Panc1 (cell line): ENCODE data around the gene RIC8B. TPM values are rescaled to one million over a fixed set of nuclear protein-coding genes. Genes with fewer than 3 reads are reported as not detected.
A peak's percentile ranks its signal among the peaks of the same experiment; 100 is the strongest.

Source experiments
- ATAC-seq: fragments of 200-7000 bp; cut with Tn5 transposase; 2 replicates; pipeline ENCODE4 v1.9.1; 2020; ENCODE audit warnings: mild to moderate bottlenecking, moderate library complexity
- BruUV-seq: library from RNA; stranded (reverse); fragments of 400-500 nt; replicated peaks from 2 replicates; lab custom pipeline; 2021; lab: Mats Ljungman, UMichigan
- CTCF ChIA-PET: fragments of 300-600 bp; sonication (Branson Sonifier 250); formaldehyde crosslinking; loops from one replicate; lab custom pipeline; 2022; ENCODE audit warnings: antibody characterized with exemption; lab: Charles Lee
- POLR2A ChIA-PET: fragments of 300-600 bp; sonication (Branson Sonifier 250); formaldehyde crosslinking; loops from one replicate; lab custom pipeline; 2022; ENCODE audit warnings: antibody characterized with exemption; lab: Charles Lee
- DNase-seq: peaks from one replicate; pipeline ENCODE4 v3.0.0-alpha.2; 2010; ENCODE audit warnings: low read depth, low spot score
- H3K27ac ChIP-seq: 2 replicates; pipeline ENCODE4 v1.5.1; 2011; ENCODE audit warnings: mild to moderate bottlenecking, low read length, inconsistent platforms
- H3K27me3 ChIP-seq: fragments of 200-500 bp; sonication (Bioruptor generic); 2 replicates; pipeline ENCODE4 v1.6.0; 2014; ENCODE audit warnings: low read length, inconsistent platforms; ENCODE audit not compliant: control insufficient read depth, insufficient read depth
- H3K36me3 ChIP-seq: fragments of 200-500 bp; sonication (Bioruptor generic); 2 replicates; pipeline ENCODE4 v1.5.1; 2014; ENCODE audit warnings: inconsistent platforms, mild to moderate bottlenecking, low read length, moderate library complexity; ENCODE audit not compliant: control insufficient read depth, insufficient read depth
- H3K4me1 ChIP-seq: 2 replicates; pipeline ENCODE4 v1.5.1; 2011; ENCODE audit warnings: inconsistent platforms, mild to moderate bottlenecking, low read length, moderate library complexity; ENCODE audit not compliant: control insufficient read depth, insufficient read depth
- H3K4me3 ChIP-seq, 2 experiments: 2 replicates each; pipeline ENCODE4 v1.5.1; 2011 to 2012; ENCODE audit warnings: low read depth in 2 of 2, low read length in 2 of 2, mild to moderate bottlenecking in 2 of 2, inconsistent platforms in 1 of 2, moderate library complexity in 1 of 2
- H3K9me3 ChIP-seq: fragments of 200-500 bp; sonication (Bioruptor generic); 2 replicates; pipeline ENCODE4 v1.5.1; 2014; ENCODE audit warnings: low read depth, mild to moderate bottlenecking, inconsistent platforms, low read length, moderate library complexity; ENCODE audit not compliant: control insufficient read depth, insufficient read depth
- POLR2AphosphoS5 ChIP-seq: IDR thresholded peaks from 2 replicates; pipeline ENCODE4 v1.6.1; 2012; ENCODE audit warnings: mild to moderate bottlenecking, low read depth, low read length, moderate library complexity
- REST ChIP-seq, 2 experiments: IDR thresholded peaks; 2 replicates each; pipeline ENCODE4 v1.6.1; 2011 to 2012; ENCODE audit warnings: low read depth in 2 of 2, control low read depth in 1 of 2, low read length in 1 of 2, mild to moderate bottlenecking in 1 of 2, moderate library complexity in 1 of 2; ENCODE audit not compliant: insufficient read depth in 1 of 2
- SIN3A ChIP-seq: IDR thresholded peaks from 2 replicates; pipeline ENCODE4 v1.6.1; 2012; ENCODE audit warnings: low read depth, mild to moderate bottlenecking, low read length, moderate library complexity, borderline replicate concordance; ENCODE audit not compliant: insufficient read depth
- TCF7L2 ChIP-seq: IDR thresholded peaks from 2 replicates; pipeline ENCODE4 v1.6.1; 2011; ENCODE audit warnings: mild to moderate bottlenecking, low read depth, low read length, inconsistent platforms
- in situ Hi-C: cut with HindIII; loops from 2 replicates; pipeline ENCODE4 v1.10.0; 2016; ENCODE audit warnings: low sequenced_read_pairs, low pct_unique_long_range_greater_than_20kb
- intact Hi-C: fragments of 100-400 bp; cut with micrococcal nuclease; formaldehyde crosslinking; loops from one replicate; pipeline ENCODE4 v1.10.0; 2022; ENCODE audit not compliant: unreplicated experiment
- total RNA-seq: library from RNA; stranded (reverse); gene quantifications from one replicate; pipeline ENCODE4 v1.2.1, GENCODE V29; 2021; ENCODE audit not compliant: unreplicated experiment
- TF ChIP-seq, protein P1 (sequence below): fragments of 450-650 bp; IDR thresholded peaks from 2 replicates; pipeline ENCODE4 v1.5.1; 2017; ENCODE audit warnings: mild to moderate bottlenecking

RIC8B gene
- total RNA-seq, 1 experiment from 2014 or later = 16.1 TPM

DNA sequence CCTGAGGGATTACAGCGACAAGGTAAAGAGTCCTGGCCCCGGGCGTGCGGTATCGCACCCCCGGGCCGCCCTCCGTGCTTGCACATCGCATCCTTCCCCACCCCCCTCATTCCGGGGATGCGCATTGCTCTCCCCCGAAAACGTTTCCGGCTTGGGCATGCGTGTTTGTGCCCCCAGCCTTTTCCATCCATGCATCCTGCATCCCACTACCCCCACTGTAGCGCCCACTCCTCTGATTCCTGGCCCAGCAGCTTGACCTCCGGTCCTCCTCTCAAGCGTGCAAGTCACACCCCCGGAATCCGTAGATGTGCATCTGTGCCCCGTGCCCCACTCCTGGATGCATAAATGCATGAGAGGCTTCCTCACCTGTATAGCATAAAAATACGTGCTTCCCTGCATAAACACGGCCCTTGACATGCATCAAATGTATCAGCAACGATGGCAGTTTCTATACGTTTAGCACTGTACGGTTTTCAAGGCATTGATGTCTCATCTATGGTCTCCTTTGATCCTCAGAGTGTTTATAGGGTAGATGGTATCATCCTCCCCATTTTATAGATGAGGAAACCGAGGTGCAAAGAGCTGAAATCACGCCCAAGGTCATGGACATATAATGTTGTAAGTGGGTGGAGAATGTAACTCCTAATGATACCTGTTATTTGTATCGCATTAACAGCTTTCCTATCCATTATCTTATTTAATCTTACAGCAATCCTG, 484 bp downstream of the RIC8B start:
- Histone ChIP-seq H3K27me3 (no peaks in the 10 kb centered on the region), H3K36me3 (peaks cover 4% of the 10 kb centered on the region; the same call in 1 of the 2 replicates), H3K4me1 (peaks cover 16% of the 10 kb centered on the region), H3K9me3 (no peaks in the 10 kb centered on the region), H3K27ac (peak overlapping the region; percentile 99), H3K4me3 (peak overlapping the region; percentile 84 to 98)
- BruUV-seq = no TSS peak
- ChIA-PET CTCF (no interaction called here), POLR2A (no interaction called here)
- ATAC-seq = peak; percentile 43
- TF ChIP-seq, protein P1, sequence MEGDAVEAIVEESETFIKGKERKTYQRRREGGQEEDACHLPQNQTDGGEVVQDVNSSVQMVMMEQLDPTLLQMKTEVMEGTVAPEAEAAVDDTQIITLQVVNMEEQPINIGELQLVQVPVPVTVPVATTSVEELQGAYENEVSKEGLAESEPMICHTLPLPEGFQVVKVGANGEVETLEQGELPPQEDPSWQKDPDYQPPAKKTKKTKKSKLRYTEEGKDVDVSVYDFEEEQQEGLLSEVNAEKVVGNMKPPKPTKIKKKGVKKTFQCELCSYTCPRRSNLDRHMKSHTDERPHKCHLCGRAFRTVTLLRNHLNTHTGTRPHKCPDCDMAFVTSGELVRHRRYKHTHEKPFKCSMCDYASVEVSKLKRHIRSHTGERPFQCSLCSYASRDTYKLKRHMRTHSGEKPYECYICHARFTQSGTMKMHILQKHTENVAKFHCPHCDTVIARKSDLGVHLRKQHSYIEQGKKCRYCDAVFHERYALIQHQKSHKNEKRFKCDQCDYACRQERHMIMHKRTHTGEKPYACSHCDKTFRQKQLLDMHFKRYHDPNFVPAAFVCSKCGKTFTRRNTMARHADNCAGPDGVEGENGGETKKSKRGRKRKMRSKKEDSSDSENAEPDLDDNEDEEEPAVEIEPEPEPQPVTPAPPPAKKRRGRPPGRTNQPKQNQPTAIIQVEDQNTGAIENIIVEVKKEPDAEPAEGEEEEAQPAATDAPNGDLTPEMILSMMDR = no peak
- TF ChIP-seq TCF7L2 (peak; percentile 44; the same call in 1 of the 2 replicates), SIN3A (no peak)
- in situ Hi-C loops (no loop called here), intact Hi-C loops (no loop called here)
- DNase-seq = no peak

GRCh38 chr12:106776897-106777296, 2.4 kb downstream of the RIC8B start:
- H3K27me3 ChIP-seq = no peaks in the 10 kb centered on the region
- no peak overlapping the region for H3K4me3 ChIP-seq
- TF ChIP-seq REST (IDR thresholded peaks at IDR 0.05; ENCODE audit: insufficient read depth in 1 of 2, low read depth in 2 of 2, low read length in 1 of 2) (no peak), SIN3A (no peak), TCF7L2 (no peak), POLR2AphosphoS5 (no peak)
- TF ChIP-seq, protein P1 = no peak
- DNase-seq = no peak
- ChIA-PET POLR2A (no interaction called here), CTCF (no interaction called here)
- H3K27ac ChIP-seq = no peak overlapping the region
- H3K4me1 ChIP-seq = peaks cover 16% of the 10 kb centered on the region
- no peaks in the 10 kb centered on the region for H3K9me3 ChIP-seq
- intact Hi-C loops (no loop called here), in situ Hi-C loops (no loop called here)
- no TSS peak for BruUV-seq
- ATAC-seq = no peak
- H3K36me3 ChIP-seq = peaks cover 4% of the 10 kb centered on the region
